Sigmoid colon (tissue), 7 donors: ENCODE data around the gene LRRC47. TPM values are rescaled to one million over a fixed set of nuclear protein-coding genes. Genes with fewer than 3 reads are reported as not detected.
"Not testable (repeated sequence)": the region's sequence is repeated elsewhere in the genome, so short reads cannot be mapped to it uniquely, and the experiment has no call there.

Experiments used
- DNase-seq: peaks from one replicate; pipeline ENCODE4 v3.0.0-alpha.2; 2019
- H3K27ac ChIP-seq, 4 donors: fragments of 200-600 bp; sonication (generic); one replicate each; pipeline ENCODE4 v1.5.1; 2016 to 2019; ENCODE audit warnings: mild to moderate bottlenecking in 1 of 4
- H3K27me3 ChIP-seq, 3 donors: fragments of 200-600 bp; sonication (generic); one replicate each; pipeline ENCODE4 v1.5.1; 2019; ENCODE audit warnings: mild to moderate bottlenecking in 1 of 3
- H3K36me3 ChIP-seq, 4 donors: fragments of 200-600 bp; sonication (generic); one replicate each; pipeline ENCODE4 v1.5.1; 2016 to 2019
- H3K4me1 ChIP-seq, 4 donors: fragments of 200-600 bp; sonication (generic); one replicate each; pipeline ENCODE4 v1.5.1; 2017 to 2019
- H3K4me3 ChIP-seq, 4 donors: fragments of 200-600 bp; sonication (generic); one replicate each; pipeline ENCODE4 v1.5.1; 2017 to 2019; ENCODE audit warnings: mild to moderate bottlenecking in 2 of 4, moderate library complexity in 1 of 4
- H3K9me3 ChIP-seq, 4 donors: fragments of 200-600 bp in 3 of 4; sonication (generic) in 3 of 4; one replicate each; pipeline versions ENCODE4 v1.5.1 to v1.6.1; 2013 to 2019
- EP300 ChIP-seq, 4 donors: sonication (generic); formaldehyde crosslinking; IDR thresholded peaks; one replicate each; pipeline ENCODE4 v1.6.1; 2017; ENCODE audit warnings: antibody characterized with exemption in 4 of 4
- POLR2A ChIP-seq, 2 donors: fragments of 450-650 bp; IDR thresholded peaks; one replicate each; pipeline ENCODE4 v1.6.1; 2016; ENCODE audit warnings: antibody characterized with exemption in 2 of 2, mild to moderate bottlenecking in 2 of 2, moderate library complexity in 2 of 2
- POLR2AphosphoS5 ChIP-seq, 4 donors: sonication (generic); formaldehyde crosslinking; IDR thresholded peaks; one replicate each; pipeline ENCODE4 v1.6.1; 2017; ENCODE audit warnings: antibody characterized with exemption in 4 of 4
- WGBS, 2 donors: extraction: QIAGEN DNeasy Blood & Tissue Kit; methylation state at CpG; one replicate each; pipeline ENCODE4 v1.1.7; 2013; 5-methylcytosine and 5-hydroxymethylcytosine counted together
- intact Hi-C: fragments of 100-400 bp; cut with DNase I; formaldehyde crosslinking; loops from one replicate; pipeline ENCODE4 v1.15.1; 2023
- polyA plus RNA-seq, 3 donors: library from polyadenylated mRNA; stranded (reverse); fragments of 200-250 nt; gene quantifications; one replicate each; pipeline ENCODE4 v1.2.3, GENCODE V29; 2013
- total RNA-seq, 4 donors: library from RNA; depleted of rRNA; stranded (reverse); fragments of >200 nt; gene quantifications; one replicate each; pipeline ENCODE4 v1.1.0, GENCODE V29; 2016
- TF ChIP-seq, protein P1 (sequence below), 4 experiments: fragments of 450-650 bp in 3 of 4; fragments of 200-600 bp in 1 of 4; IDR thresholded peaks; one replicate each; pipeline ENCODE4 v1.5.1; 2016 to 2019; ENCODE audit warnings: antibody characterized with exemption in 4 of 4, mild to moderate bottlenecking in 3 of 4, moderate library complexity in 2 of 4
- donor health status: healthy with polysubstance abuse.
- donor health status: Bipolar disorder and iron deficiency.
- donor health status: healthy.

The LRRC47 gene
- total and polyA plus RNA-seq, 7 donors: 11.4 to 36.4 (median 26.7) TPM

DNA sequence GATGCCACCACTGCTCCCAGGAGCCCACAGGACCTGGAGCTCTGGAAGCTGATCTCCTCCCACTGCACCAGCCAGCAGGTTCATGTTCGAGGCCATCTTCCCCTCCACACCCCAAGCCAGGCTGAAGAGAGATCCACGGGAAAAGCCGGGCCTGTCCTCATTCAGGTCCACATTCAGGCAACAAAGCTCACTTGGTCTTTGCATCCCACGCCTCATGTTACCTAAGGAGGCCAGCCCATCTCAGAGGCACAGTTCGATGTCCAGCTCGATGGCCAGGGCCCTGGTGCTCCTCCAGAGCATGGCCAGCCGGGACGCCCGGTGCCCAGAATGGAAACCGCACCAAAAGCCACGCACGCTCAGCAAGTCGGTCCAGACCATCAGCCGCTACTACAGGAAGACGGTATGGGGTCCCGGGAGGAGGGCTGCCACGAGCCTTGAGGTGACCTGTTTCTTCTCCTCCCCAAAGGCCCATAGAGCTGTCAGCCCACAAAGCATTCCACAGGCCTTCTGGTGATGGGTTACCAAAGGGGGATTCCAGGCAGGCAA, 43.8 kb downstream of the LRRC47 start, which contains the start of gene CCDC27:
CCDC27 (plus strand) TSS at position 51 of the 546 bp plus-strand sequence; CDS start at position 83, 32 bp downstream.
- 89 to 90% methylated on average over 17 of the region's 17 CpGs for WGBS, 2 donors
- TF ChIP-seq POLR2AphosphoS5 (IDR thresholded peaks at IDR 0.05) (no peak), POLR2A (IDR thresholded peaks at IDR 0.05) (no peak)
- TF ChIP-seq, protein P1, sequence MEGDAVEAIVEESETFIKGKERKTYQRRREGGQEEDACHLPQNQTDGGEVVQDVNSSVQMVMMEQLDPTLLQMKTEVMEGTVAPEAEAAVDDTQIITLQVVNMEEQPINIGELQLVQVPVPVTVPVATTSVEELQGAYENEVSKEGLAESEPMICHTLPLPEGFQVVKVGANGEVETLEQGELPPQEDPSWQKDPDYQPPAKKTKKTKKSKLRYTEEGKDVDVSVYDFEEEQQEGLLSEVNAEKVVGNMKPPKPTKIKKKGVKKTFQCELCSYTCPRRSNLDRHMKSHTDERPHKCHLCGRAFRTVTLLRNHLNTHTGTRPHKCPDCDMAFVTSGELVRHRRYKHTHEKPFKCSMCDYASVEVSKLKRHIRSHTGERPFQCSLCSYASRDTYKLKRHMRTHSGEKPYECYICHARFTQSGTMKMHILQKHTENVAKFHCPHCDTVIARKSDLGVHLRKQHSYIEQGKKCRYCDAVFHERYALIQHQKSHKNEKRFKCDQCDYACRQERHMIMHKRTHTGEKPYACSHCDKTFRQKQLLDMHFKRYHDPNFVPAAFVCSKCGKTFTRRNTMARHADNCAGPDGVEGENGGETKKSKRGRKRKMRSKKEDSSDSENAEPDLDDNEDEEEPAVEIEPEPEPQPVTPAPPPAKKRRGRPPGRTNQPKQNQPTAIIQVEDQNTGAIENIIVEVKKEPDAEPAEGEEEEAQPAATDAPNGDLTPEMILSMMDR (IDR thresholded peaks at IDR 0.05): no peak
- DNase-seq: no peak
- intact Hi-C loops: no loop called here
- H3K36me3 ChIP-seq: no peaks in the 10 kb centered on the region
- no peak within 1 kb of the TSS for H3K27ac ChIP-seq
- no peak within 1 kb of the TSS for H3K4me3 ChIP-seq
- peaks cover 0 to 41% (median 12%) of the 10 kb centered on the region in 3 donors for H3K27me3 ChIP-seq
- H3K9me3 ChIP-seq: no peaks in the 10 kb centered on the region
- H3K4me1 ChIP-seq: peaks cover 0 to 7% (median 6%) of the 10 kb centered on the region in 4 donors

DNA sequence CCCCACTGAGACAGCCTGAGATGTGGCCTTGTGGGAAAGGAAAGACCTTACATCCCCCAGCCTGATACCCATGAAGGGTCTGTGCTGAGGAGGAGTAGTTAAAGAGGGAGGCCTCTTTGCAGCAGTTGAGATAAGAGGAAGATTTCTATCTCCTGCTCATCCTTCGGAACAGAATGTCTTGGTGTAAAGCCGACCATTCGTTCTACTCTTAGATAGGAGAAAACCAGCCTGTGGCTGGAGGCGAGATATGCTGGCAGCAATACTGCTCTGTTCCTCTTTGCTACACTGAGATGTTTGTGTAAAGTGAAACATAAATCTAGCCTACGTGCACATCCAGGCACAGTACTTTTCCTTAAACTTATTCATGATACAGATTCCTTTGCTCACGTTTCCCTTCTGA, 45.6 kb downstream of the LRRC47 start:
- H3K9me3 ChIP-seq: no peaks in the 10 kb centered on the region
- intact Hi-C loops: no loop called here
- H3K4me1 ChIP-seq: peaks cover 0 to 21% (median 18%) of the 10 kb centered on the region in 4 donors
- TF ChIP-seq EP300 (IDR thresholded peaks at IDR 0.05) (no peak), POLR2AphosphoS5 (IDR thresholded peaks at IDR 0.05) (no peak), POLR2A (IDR thresholded peaks at IDR 0.05) (no peak)
- TF ChIP-seq, protein P1 (IDR thresholded peaks at IDR 0.05): no peak
- no peak for DNase-seq
- H3K27ac ChIP-seq: no peak overlapping the region
- H3K27me3 ChIP-seq: peaks cover 0 to 32% (median 12%) of the 10 kb centered on the region in 3 donors
- 43 to 59% methylated on average over 6 of the region's 6 CpGs for WGBS, 2 donors
- H3K4me3 ChIP-seq: no peak overlapping the region
- no peaks in the 10 kb centered on the region for H3K36me3 ChIP-seq

DNA sequence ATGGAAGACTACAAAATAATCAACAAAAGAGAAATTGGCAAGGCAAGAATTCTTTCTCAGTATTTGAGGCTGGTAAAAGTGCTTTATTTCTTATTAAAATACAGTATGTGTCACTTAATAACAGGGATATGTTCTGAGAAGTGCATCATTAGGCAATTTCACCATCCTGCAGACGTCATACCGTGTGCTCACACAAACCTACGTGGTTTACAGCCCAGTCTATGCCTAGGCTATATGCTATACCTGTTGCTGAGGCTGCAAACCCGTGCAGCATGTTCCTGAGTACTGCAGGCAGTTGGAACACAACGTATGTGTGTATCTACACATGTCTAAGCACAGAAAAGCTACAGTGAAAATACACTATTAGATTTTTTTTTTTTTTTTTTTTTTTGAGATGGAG, 46.8 kb downstream of the LRRC47 start:
- H3K36me3 ChIP-seq: peaks cover 0 to 6% (median 0%) of the 10 kb centered on the region in 4 donors
- H3K4me3 ChIP-seq: no peak overlapping the region
- H3K27me3 ChIP-seq: peaks cover 0 to 21% (median 8%) of the 10 kb centered on the region in 3 donors
- intact Hi-C loops: loop anchor here (5.0 kb wide), 2 partner anchors 48 to 153 kb away; partner anchors contain the start of genes C1orf174 and LRRC47
- no peak for TF ChIP-seq EP300 (IDR thresholded peaks at IDR 0.05)
- TF ChIP-seq POLR2AphosphoS5 (IDR thresholded peaks at IDR 0.05): no peak
- TF ChIP-seq, protein P1 (IDR thresholded peaks at IDR 0.05): no peak
- TF ChIP-seq POLR2A (IDR thresholded peaks at IDR 0.05): no peak
- DNase-seq: no peak
- H3K27ac ChIP-seq: no peak overlapping the region
- peaks cover 0 to 33% (median 24%) of the 10 kb centered on the region in 4 donors for H3K4me1 ChIP-seq
- H3K9me3 ChIP-seq: no peaks in the 10 kb centered on the region
- WGBS, 2 donors: 57 to 75% methylated on average over 5 of the region's 5 CpGs

DNA sequence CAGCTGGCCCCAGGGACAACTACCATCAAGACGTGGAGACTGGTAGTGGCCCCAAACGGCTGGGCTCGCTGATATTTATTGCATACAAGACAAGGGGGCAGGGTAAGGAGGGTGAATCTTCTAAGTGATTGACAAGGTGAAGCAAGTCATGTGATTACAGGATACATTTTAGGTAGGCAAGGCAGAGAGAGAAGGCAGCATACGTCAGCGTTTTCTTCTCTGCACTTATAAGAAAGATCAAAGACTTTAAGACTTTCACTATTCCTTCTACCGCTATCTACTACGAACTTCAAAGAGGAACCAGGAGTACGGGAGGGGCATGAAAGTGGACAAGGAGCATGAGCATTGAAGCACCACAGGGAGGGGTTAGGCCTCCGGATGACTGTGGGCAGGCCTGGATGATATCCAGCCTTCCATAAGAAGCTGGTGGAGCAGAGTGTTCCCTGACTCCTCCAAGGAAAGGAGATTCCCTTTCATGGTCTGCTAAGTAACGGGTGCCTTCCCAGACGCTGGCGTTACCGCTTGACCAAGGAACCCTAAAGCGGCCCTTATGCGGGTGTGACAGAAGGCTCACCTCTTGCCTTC, 47.9 kb downstream of the LRRC47 start:
- DNase-seq, H3K27ac ChIP-seq, H3K9me3 ChIP-seq, H3K27me3 ChIP-seq, H3K4me3 ChIP-seq, H3K36me3 ChIP-seq: not testable (repeated sequence)
- peaks cover 0 to 34% (median 24%) of the 10 kb centered on the region in 4 donors for H3K4me1 ChIP-seq
- intact Hi-C loops: loop anchor here (5.0 kb wide), 2 partner anchors 49 to 154 kb away; partner anchors contain the start of genes C1orf174 and LRRC47
- 59 to 84% methylated on average over 15 of the region's 15 CpGs for WGBS, 2 donors

DNA sequence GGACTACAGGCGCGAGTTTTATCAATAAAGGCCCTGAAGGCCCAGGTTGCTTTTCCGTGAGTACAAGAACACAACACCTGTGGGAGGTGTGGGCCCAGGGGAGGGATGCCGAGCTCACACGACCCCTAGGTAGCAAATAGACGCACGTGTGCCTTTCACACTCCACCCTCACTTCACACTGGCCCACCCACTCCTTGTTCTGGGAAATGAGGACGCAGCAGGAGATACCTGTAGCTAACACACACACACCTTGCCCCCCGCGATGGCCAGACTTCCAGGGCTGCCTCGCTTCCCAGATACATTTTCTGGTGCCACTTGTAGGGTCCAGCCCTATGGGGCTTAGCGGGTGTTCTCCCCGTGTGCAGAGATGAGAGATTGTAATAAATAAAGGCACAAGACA, 48.4 kb downstream of the LRRC47 start:
- intact Hi-C loops: loop anchor here (2.0 to 5.0 kb wide), 3 partner anchors 25 to 154 kb away; partner anchors contain the start of genes C1orf174, LRRC47 and SMIM1
- Histone ChIP-seq H3K36me3 (peaks cover 0 to 14% (median under 1%) of the 10 kb centered on the region in 4 donors), H3K4me3 (peak overlapping the region in 3 of 4 donors; percentile 57 to 91 (median 81)), H3K9me3 (no peaks in the 10 kb centered on the region), H3K27ac (peak overlapping the region; percentile 74 to 87 (median 79)), H3K27me3 (peaks cover 0 to 8% (median 0%) of the 10 kb centered on the region in 3 donors), H3K4me1 (peaks cover 0 to 34% (median 24%) of the 10 kb centered on the region in 4 donors)
- DNase-seq: no peak
- WGBS, 2 donors: 64 to 84% methylated on average over 13 of the region's 13 CpGs
- no peak for TF ChIP-seq POLR2AphosphoS5 (IDR thresholded peaks at IDR 0.05)
- TF ChIP-seq, protein P1 (IDR thresholded peaks at IDR 0.05): no peak
- TF ChIP-seq POLR2A (IDR thresholded peaks at IDR 0.05): no peak
- TF ChIP-seq EP300 (IDR thresholded peaks at IDR 0.05): no peak
